Stomach (tissue), 4 donors: ENCODE results near the gene BMP10.

Experiments used
- CTCF ChIP-seq, 7 experiments: fragments of 450-650 bp in 4 of 7; fragments of 200-600 bp in 3 of 7; sonication (generic) in 3 of 7; IDR thresholded peaks; one replicate each; pipeline ENCODE4 v1.5.1; 2016 to 2019; ENCODE audit warnings: antibody characterized with exemption in 7 of 7, control low read depth in 2 of 7, mild to moderate bottlenecking in 1 of 7
- POLR2A ChIP-seq, 4 donors: fragments of 450-650 bp; IDR thresholded peaks; one replicate each; pipeline ENCODE4 v1.6.1; 2016; ENCODE audit warnings: antibody characterized with exemption in 4 of 4, control low read depth in 2 of 4, mild to moderate bottlenecking in 1 of 4, moderate library complexity in 1 of 4
- POLR2AphosphoS5 ChIP-seq, 3 donors: sonication (generic); formaldehyde crosslinking; IDR thresholded peaks; one replicate each; pipeline ENCODE4 v1.6.1; 2016; ENCODE audit warnings: antibody characterized with exemption in 3 of 3

GRCh38 chr2:68918497-68918896, 47.3 kb upstream of the BMP10 start:
- TF ChIP-seq CTCF (IDR thresholded peaks at IDR 0.05) (no peak), POLR2A (IDR thresholded peaks at IDR 0.05) (no peak), POLR2AphosphoS5 (IDR thresholded peaks at IDR 0.05) (no peak)
